Measurements from ENCODE around the gene FN3KRP. TPM values are rescaled to one million over a fixed set of nuclear protein-coding genes. Genes with fewer than 3 reads are reported as not detected.
"Not testable (repeated sequence)": the region's sequence is repeated elsewhere in the genome, so short reads cannot be mapped to it uniquely, and the experiment has no call there.

The FN3KRP gene
- total RNA-seq, 1 experiment from 2014 or later = 35.4 TPM

DNA sequence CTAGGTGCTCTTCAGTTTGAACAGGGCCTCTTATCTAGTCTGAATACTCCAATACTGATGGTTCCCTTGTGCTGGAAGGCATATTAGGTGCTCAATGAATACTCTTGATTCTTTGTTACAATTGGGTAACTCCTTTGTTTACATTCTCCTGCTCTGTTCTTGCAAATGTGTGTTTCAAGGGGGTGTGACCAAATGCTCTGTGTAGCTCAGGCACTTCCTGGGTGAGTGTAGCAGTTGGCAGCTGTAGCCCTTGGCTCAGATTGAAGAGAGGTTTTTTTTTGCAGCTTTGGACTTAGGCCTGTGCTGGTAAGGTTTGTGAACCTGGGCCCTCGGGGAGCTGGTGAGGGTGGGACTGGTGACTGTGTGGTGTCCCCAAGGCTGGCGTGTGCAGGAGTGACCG lies 55.5 kb downstream of the FN3KRP start:
- no peak for DNase-seq (ENCODE audit: low spot score)
- H3K4me1 ChIP-seq (ENCODE audit: insufficient read depth, low read length, poor library complexity, severe bottlenecking) = no peaks in the 10 kb centered on the region
- CTCF ChIA-PET = interaction anchor here (0.6 kb wide), 1 partner anchor 451 kb away, joined by 3 read pairs; no protein-coding TSS in a partner anchor
- no peak overlapping the region for H3K27ac ChIP-seq (ENCODE audit: low read depth, low read length, poor library complexity, severe bottlenecking)
- no peaks in the 10 kb centered on the region for H3K27me3 ChIP-seq (replicated peaks; ENCODE audit: insufficient read depth, low read depth, low read length, poor library complexity)
- BruUV-seq (replicated peaks) = no TSS peak
- intact Hi-C loops (cut with micrococcal nuclease; ENCODE audit: unreplicated experiment) = no loop called here
- peaks cover 33% of the 10 kb centered on the region for H3K36me3 ChIP-seq (ENCODE audit: insufficient read depth, low read length, poor library complexity, severe bottlenecking)
- H3K4me3 ChIP-seq (ENCODE audit: low read depth, low read length, poor library complexity, severe bottlenecking) = no peak overlapping the region
- TF ChIP-seq, protein P1, sequence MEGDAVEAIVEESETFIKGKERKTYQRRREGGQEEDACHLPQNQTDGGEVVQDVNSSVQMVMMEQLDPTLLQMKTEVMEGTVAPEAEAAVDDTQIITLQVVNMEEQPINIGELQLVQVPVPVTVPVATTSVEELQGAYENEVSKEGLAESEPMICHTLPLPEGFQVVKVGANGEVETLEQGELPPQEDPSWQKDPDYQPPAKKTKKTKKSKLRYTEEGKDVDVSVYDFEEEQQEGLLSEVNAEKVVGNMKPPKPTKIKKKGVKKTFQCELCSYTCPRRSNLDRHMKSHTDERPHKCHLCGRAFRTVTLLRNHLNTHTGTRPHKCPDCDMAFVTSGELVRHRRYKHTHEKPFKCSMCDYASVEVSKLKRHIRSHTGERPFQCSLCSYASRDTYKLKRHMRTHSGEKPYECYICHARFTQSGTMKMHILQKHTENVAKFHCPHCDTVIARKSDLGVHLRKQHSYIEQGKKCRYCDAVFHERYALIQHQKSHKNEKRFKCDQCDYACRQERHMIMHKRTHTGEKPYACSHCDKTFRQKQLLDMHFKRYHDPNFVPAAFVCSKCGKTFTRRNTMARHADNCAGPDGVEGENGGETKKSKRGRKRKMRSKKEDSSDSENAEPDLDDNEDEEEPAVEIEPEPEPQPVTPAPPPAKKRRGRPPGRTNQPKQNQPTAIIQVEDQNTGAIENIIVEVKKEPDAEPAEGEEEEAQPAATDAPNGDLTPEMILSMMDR (conservative IDR thresholded peaks at IDR 0.05; ENCODE audit: low read depth, low read length) = no peak
- TF ChIP-seq EZH2 (IDR thresholded peaks at IDR 0.05; ENCODE audit: borderline replicate concordance, low read depth, low read length, poor library complexity, severe bottlenecking) = no peak
- no peaks in the 10 kb centered on the region for H3K9me3 ChIP-seq (ENCODE audit: low read depth, low read length, poor library complexity, severe bottlenecking)
- POLR2A ChIA-PET (ENCODE audit: low non-redundant PET) = no interaction called here

DNA sequence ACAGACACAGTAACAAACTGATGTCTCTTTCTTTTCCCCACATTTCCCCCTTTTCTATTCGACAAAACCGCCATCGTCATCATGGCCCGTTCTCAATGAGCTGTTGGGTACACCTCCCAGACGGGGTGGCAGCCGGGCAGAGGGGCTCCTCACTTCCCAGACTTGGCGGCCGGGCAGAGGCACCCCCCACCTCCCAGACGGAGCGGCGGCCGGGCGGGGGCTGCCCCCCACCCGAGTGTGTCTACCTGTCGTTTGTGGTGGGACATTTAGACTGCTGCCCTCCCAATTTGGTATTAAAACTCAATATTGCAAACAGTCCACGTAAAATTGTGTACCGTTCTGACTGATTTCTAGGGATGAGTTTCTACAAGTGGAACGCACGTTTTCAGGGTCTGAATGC lies 58.0 kb downstream of the FN3KRP start:
- H3K27ac ChIP-seq (ENCODE audit: low read depth, low read length, poor library complexity, severe bottlenecking); H3K36me3 ChIP-seq (ENCODE audit: insufficient read depth, low read length, poor library complexity, severe bottlenecking); POLR2A ChIA-PET (ENCODE audit: low non-redundant PET); H3K4me3 ChIP-seq (ENCODE audit: low read depth, low read length, poor library complexity, severe bottlenecking); H3K4me1 ChIP-seq (ENCODE audit: insufficient read depth, low read length, poor library complexity, severe bottlenecking); BruUV-seq (replicated peaks); H3K27me3 ChIP-seq (replicated peaks; ENCODE audit: insufficient read depth, low read depth, low read length, poor library complexity); intact Hi-C loops (cut with micrococcal nuclease; ENCODE audit: unreplicated experiment); H3K9me3 ChIP-seq (ENCODE audit: low read depth, low read length, poor library complexity, severe bottlenecking); DNase-seq (ENCODE audit: low spot score): not testable (repeated sequence)
- CTCF ChIA-PET = interaction anchor here (1.0 kb wide), 1 partner anchor 412 kb away, joined by 5 read pairs; no protein-coding TSS in a partner anchor

GRCh38 chr17:82775001-82775823 lies 58.7 kb downstream of the FN3KRP start:
- POLR2A ChIA-PET (ENCODE audit: low non-redundant PET) = no interaction called here
- Histone ChIP-seq H3K4me3 (ENCODE audit: low read depth, low read length, poor library complexity, severe bottlenecking) (no peak overlapping the region), H3K9me3 (ENCODE audit: low read depth, low read length, poor library complexity, severe bottlenecking) (no peaks in the 10 kb centered on the region), H3K27ac (ENCODE audit: low read depth, low read length, poor library complexity, severe bottlenecking) (no peak overlapping the region), H3K4me1 (ENCODE audit: insufficient read depth, low read length, poor library complexity, severe bottlenecking) (no peaks in the 10 kb centered on the region), H3K27me3 (replicated peaks; ENCODE audit: insufficient read depth, low read depth, low read length, poor library complexity) (no peaks in the 10 kb centered on the region), H3K36me3 (ENCODE audit: insufficient read depth, low read length, poor library complexity, severe bottlenecking) (peaks cover 4% of the 10 kb centered on the region)
- TF ChIP-seq, protein P1 (conservative IDR thresholded peaks at IDR 0.05; ENCODE audit: low read depth, low read length) = peak; percentile 97
- TF ChIP-seq EZH2 (IDR thresholded peaks at IDR 0.05; ENCODE audit: borderline replicate concordance, low read depth, low read length, poor library complexity, severe bottlenecking) = no peak
- intact Hi-C loops (cut with micrococcal nuclease; ENCODE audit: unreplicated experiment) = no loop called here
- CTCF ChIA-PET = no interaction called here
- peak; percentile 74 for DNase-seq (ENCODE audit: low spot score)
- no TSS peak for BruUV-seq (replicated peaks)

GRCh38 chr17:82776454-82776853 lies 59.9 kb downstream of the FN3KRP start:
- no peaks in the 10 kb centered on the region for H3K9me3 ChIP-seq (ENCODE audit: low read depth, low read length, poor library complexity, severe bottlenecking)
- ChIA-PET CTCF (no interaction called here), POLR2A (ENCODE audit: low non-redundant PET) (no interaction called here)
- no peak overlapping the region for H3K4me3 ChIP-seq (ENCODE audit: low read depth, low read length, poor library complexity, severe bottlenecking)
- no peaks in the 10 kb centered on the region for H3K27me3 ChIP-seq (replicated peaks; ENCODE audit: insufficient read depth, low read depth, low read length, poor library complexity)
- intact Hi-C loops (cut with micrococcal nuclease; ENCODE audit: unreplicated experiment) = no loop called here
- peaks cover 4% of the 10 kb centered on the region for H3K36me3 ChIP-seq (ENCODE audit: insufficient read depth, low read length, poor library complexity, severe bottlenecking)
- BruUV-seq (replicated peaks) = no TSS peak
- H3K4me1 ChIP-seq (ENCODE audit: insufficient read depth, low read length, poor library complexity, severe bottlenecking) = no peaks in the 10 kb centered on the region
- TF ChIP-seq, protein P1 (conservative IDR thresholded peaks at IDR 0.05; ENCODE audit: low read depth, low read length) = no peak
- TF ChIP-seq EZH2 (IDR thresholded peaks at IDR 0.05; ENCODE audit: borderline replicate concordance, low read depth, low read length, poor library complexity, severe bottlenecking) = no peak
- H3K27ac ChIP-seq (ENCODE audit: low read depth, low read length, poor library complexity, severe bottlenecking) = no peak overlapping the region
- DNase-seq (ENCODE audit: low spot score) = no peak
